ENCODE measurements around the gene EXOC6. TPM values are rescaled to one million over a fixed set of nuclear protein-coding genes. Genes with fewer than 3 reads are reported as not detected.
"Not testable (repeated sequence)": the region's sequence is repeated elsewhere in the genome, so short reads cannot be mapped to it uniquely, and the experiment has no call there.

The EXOC6 gene
- total RNA-seq, 2 donors from 2014 or later = 10.5 to 14.8 TPM

DNA sequence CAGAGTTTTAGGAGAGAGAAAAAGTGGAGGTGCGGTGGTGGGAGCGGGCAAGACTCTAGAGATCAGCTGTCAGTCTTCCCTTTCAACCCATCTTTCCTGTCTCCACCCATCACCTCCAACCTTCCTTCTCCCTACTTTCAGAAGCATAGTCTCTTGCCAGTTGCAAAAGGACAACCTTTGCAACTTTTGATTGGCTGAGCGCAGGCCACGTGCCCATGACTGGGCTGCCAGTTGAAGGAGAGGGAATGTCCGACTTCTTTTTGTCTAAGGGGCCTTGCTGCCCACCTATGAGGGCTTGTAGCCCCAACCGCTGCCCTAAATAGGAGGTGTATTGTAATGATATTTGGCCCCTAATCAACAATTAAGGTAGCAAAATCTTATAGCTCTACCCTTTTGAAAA lies 238.0 kb downstream of the EXOC6 start:
- no peak for DNase-seq
- no peak overlapping the region for H3K4me3 Mint-ChIP-seq
- no peaks in the 10 kb centered on the region for H3K9me3 ChIP-seq (ENCODE audit: control insufficient read depth, low read length, poor library complexity, severe bottlenecking)
- peaks cover 11% of the 10 kb centered on the region for H3K4me1 Mint-ChIP-seq
- peaks cover 33% of the 10 kb centered on the region for H3K27me3 Mint-ChIP-seq
- no peak overlapping the region for H3K27ac Mint-ChIP-seq
- ATAC-seq = no peak
- peaks cover 5% of the 10 kb centered on the region for H3K36me3 Mint-ChIP-seq (ENCODE audit: low read depth)

DNA sequence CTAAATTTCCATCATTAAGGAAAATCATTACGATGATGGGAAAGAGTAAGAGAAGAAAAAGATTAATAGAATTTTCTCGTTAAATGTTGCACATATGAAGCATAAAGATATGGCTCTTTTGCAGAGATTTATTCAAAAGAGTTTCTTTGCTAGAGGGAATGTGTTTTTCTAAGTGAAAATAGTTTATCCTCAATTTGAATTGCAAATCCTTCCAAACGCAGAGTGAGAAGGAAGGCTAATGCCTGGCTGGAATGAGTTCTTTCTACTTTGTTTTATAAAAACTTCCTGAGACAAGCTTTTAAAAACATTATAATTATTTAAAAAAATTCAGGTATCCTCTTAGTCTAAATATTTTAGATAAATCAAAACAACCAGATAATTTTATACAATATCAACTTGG lies 239.5 kb downstream of the EXOC6 start:
- no peaks in the 10 kb centered on the region for H3K9me3 ChIP-seq (ENCODE audit: control insufficient read depth, low read length, poor library complexity, severe bottlenecking)
- no peak for ATAC-seq
- H3K4me1 Mint-ChIP-seq = peaks cover 10% of the 10 kb centered on the region
- no peak overlapping the region for H3K27ac Mint-ChIP-seq
- peaks cover 27% of the 10 kb centered on the region for H3K27me3 Mint-ChIP-seq
- H3K36me3 Mint-ChIP-seq (ENCODE audit: low read depth) = peaks cover 5% of the 10 kb centered on the region
- no peak for DNase-seq
- no peak overlapping the region for H3K4me3 Mint-ChIP-seq

DNA sequence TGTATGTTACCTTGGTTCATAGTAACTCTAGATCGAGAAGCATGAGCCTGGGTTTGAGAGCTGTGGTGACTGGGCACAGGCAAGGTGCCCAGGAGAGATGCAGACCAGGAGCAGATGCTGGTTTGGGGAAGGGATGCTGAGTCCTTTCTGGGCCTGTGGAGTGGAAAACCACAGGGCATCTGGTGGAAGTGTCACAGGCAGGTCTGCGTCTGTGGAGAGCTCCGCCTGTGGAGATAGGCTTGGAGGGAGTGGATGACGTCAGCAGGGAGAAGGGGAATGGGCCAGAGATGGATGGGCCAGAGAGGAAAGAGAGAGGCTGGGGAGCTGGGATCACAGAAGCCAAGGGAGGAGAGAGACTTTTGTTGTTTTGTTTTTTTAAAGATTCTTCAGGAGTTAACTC lies 240.1 kb downstream of the EXOC6 start:
- Mint-ChIP-seq H3K4me1 (peaks cover 10% of the 10 kb centered on the region), H3K27ac (no peak overlapping the region), H3K36me3 (ENCODE audit: low read depth) (peaks cover 5% of the 10 kb centered on the region), H3K4me3 (no peak overlapping the region), H3K27me3 (peaks cover 27% of the 10 kb centered on the region)
- DNase-seq (no peak), ATAC-seq (no peak)
- H3K9me3 ChIP-seq (ENCODE audit: control insufficient read depth, low read length, poor library complexity, severe bottlenecking) = no peaks in the 10 kb centered on the region

DNA sequence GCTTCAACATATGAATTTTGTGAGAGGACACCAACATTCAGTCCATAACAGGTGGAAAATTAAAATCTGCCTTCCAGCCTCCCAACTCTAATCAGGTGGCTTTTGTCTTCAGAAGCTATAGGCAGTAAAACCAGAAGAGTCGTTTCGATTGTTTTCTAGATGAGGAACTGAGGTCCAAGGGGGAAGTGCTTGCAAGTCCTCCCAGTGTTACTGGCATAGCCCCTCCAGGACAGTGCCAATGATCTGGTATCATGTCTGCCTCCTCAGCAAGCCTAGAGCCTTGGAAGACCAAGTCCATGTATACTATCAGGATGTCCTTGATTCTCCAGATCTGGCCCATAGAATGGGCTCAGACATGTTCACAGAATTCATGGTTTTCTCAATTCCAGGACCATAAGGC lies 242.3 kb downstream of the EXOC6 start:
- Mint-ChIP-seq H3K4me1 (peaks cover 10% of the 10 kb centered on the region), H3K27me3 (peaks cover 27% of the 10 kb centered on the region), H3K27ac (no peak overlapping the region), H3K36me3 (ENCODE audit: low read depth) (peaks cover 5% of the 10 kb centered on the region), H3K4me3 (no peak overlapping the region)
- DNase-seq (no peak), ATAC-seq (no peak)
- H3K9me3 ChIP-seq (ENCODE audit: control insufficient read depth, low read length, poor library complexity, severe bottlenecking) = no peaks in the 10 kb centered on the region

DNA sequence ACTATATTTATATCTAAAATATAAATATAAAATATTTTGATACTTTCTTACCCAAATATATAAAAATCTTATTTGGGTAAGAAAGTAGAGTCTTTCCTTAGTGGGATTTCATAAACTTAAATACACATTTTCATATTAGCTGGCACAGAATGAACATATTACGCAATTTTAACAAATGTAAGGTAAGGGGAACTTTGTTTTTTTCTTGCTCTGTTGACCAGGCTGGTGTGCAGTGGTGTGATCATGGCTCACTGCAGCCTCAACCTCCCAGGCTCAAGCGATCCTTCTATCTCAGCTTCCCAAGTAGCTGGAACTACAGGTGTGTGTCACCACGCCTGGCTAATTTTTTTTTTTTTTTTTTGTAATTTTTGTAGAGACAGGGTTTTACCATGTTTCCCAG lies 243.6 kb downstream of the EXOC6 start:
- H3K27me3 Mint-ChIP-seq = peaks cover 27% of the 10 kb centered on the region
- H3K36me3 Mint-ChIP-seq (ENCODE audit: low read depth) = peaks cover 5% of the 10 kb centered on the region
- H3K4me3 Mint-ChIP-seq = no peak overlapping the region
- no peaks in the 10 kb centered on the region for H3K9me3 ChIP-seq (ENCODE audit: control insufficient read depth, low read length, poor library complexity, severe bottlenecking)
- no peak for ATAC-seq
- no peak for DNase-seq
- H3K27ac Mint-ChIP-seq = no peak overlapping the region
- peaks cover 7% of the 10 kb centered on the region for H3K4me1 Mint-ChIP-seq

DNA sequence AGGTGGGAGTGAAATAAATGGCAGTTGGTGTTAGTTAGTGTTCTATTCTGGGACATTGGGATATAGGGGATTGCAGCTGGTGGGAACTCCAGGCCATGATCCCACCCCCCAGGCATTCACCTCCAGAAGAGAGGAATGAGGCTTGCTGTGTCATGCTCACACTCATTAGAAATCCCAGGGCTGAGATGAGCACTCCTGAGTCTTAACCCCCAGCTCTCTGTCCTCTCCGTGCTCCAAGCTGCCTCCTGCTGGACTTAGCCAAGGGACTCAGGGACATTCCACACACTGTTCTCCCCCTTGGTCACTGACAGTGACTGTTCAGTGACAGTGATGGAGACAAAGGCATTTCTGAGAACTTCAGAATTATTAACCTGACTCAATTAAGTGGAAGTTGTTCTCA lies 246.9 kb downstream of the EXOC6 start:
- no peaks in the 10 kb centered on the region for H3K9me3 ChIP-seq (ENCODE audit: control insufficient read depth, low read length, poor library complexity, severe bottlenecking)
- H3K27me3 Mint-ChIP-seq = peaks cover 7% of the 10 kb centered on the region
- no peaks in the 10 kb centered on the region for H3K36me3 Mint-ChIP-seq (ENCODE audit: low read depth)
- H3K4me3 Mint-ChIP-seq = no peak overlapping the region
- no peak overlapping the region for H3K27ac Mint-ChIP-seq
- no peak for DNase-seq
- no peak for ATAC-seq
- peaks cover 4% of the 10 kb centered on the region for H3K4me1 Mint-ChIP-seq

DNA sequence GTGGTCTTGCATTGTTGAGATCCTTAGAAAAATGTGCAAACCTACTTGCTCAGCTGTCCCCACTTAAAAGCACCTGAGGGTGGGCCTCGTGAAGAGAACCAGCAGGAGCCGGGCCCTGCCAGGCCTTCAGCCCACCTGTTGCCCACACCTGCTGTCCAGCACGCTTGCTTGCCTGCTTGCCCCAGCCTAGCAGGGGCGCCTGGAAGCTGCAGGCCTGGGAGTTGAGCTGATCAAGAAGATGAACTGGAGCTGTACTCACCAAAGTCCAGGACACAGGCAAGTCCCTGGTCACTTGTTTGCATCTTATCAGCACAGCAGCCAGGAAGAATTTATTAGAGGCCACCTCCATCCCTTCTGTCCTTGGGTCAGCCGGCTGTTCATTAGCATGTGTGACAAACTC lies 248.6 kb downstream of the EXOC6 start:
- ATAC-seq = no peak

DNA sequence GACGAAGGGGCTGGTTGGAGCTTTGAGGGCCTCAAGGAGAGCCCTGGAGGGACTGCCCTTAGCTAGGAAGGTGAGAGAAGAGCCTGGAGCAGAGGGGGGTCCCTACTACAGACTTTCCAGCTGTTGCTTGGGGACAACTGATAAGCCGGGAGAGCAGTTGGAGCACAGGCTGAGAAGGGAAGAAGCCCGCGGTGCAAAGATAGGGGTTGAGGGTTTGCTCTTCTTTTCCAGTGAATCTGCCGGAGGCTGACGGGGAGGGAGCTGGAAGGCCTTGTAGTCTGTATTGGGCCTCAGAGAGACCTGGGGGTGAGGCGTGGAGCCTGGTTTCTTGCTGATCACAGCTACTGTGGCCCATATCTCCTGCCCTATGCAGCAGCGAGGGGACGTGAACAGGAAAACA lies 249.1 kb downstream of the EXOC6 start:
- Mint-ChIP-seq H3K4me3 (no peak overlapping the region), H3K27ac (no peak overlapping the region), H3K36me3 (ENCODE audit: low read depth) (no peaks in the 10 kb centered on the region), H3K27me3 (no peaks in the 10 kb centered on the region), H3K4me1 (peaks cover 4% of the 10 kb centered on the region)
- H3K9me3 ChIP-seq (ENCODE audit: control insufficient read depth, low read length, poor library complexity, severe bottlenecking) = no peaks in the 10 kb centered on the region
- DNase-seq (no peak), ATAC-seq (no peak)

More for the DNA sequence above, 248.6 kb downstream of the EXOC6 start:
- H3K36me3 Mint-ChIP-seq (ENCODE audit: low read depth) = no peaks in the 10 kb centered on the region
- H3K9me3 ChIP-seq (ENCODE audit: control insufficient read depth, low read length, poor library complexity, severe bottlenecking) = no peaks in the 10 kb centered on the region
- DNase-seq = no peak
- no peaks in the 10 kb centered on the region for H3K27me3 Mint-ChIP-seq
- H3K4me1 Mint-ChIP-seq = peaks cover 4% of the 10 kb centered on the region
- no peak overlapping the region for H3K4me3 Mint-ChIP-seq
- H3K27ac Mint-ChIP-seq = no peak overlapping the region

DNA sequence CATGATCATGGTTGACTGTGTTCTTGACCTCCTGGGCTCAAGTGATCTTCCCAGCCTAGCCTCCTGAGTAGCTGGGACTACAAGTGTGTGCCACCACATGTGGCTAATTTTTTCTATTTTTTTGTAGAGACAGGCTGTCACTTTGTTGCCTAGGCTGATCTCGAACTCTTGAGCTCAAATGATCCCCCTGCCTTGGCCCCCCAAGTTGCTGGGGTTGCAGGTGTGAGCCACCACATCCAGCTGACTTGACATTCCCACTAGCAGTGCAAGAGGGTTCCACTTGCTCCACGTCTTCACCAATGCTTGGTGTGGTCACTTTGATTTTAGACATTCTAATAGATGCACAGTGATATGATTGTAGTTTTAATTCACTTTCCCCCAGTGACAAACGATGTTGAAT lies 250.5 kb downstream of the EXOC6 start:
- H3K4me1 Mint-ChIP-seq = peaks cover 2% of the 10 kb centered on the region
- no peak overlapping the region for H3K27ac Mint-ChIP-seq
- H3K4me3 Mint-ChIP-seq = no peak overlapping the region
- no peaks in the 10 kb centered on the region for H3K9me3 ChIP-seq (ENCODE audit: control insufficient read depth, low read length, poor library complexity, severe bottlenecking)
- no peak for ATAC-seq
- no peak for DNase-seq
- H3K27me3 Mint-ChIP-seq = no peaks in the 10 kb centered on the region
- H3K36me3 Mint-ChIP-seq (ENCODE audit: low read depth) = no peaks in the 10 kb centered on the region

DNA sequence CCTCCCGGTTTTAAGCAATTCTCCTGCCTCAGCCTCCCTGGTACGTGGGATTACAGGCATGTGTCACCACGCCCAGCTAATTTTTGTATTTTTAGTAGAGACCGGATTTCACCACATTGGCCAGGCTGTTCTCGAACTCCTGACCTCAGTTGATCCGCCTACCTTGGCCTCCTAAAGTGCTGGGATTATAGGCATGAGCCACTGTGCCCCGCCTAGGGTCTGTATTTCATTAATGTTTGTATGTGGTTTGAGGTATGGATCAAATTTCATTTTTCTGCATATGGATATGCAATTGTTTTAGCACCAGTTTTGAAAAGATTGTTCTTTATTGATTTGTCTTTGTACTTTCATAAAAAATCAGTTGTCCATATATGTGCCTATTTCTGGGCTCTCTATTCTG lies 251.3 kb downstream of the EXOC6 start:
- H3K36me3 Mint-ChIP-seq (ENCODE audit: low read depth) = no peaks in the 10 kb centered on the region
- ATAC-seq (no peak), DNase-seq (no peak)
- H3K4me3 Mint-ChIP-seq = no peak overlapping the region
- H3K4me1 Mint-ChIP-seq = peaks cover 2% of the 10 kb centered on the region
- no peaks in the 10 kb centered on the region for H3K27me3 Mint-ChIP-seq
- no peak overlapping the region for H3K27ac Mint-ChIP-seq
- no peaks in the 10 kb centered on the region for H3K9me3 ChIP-seq (ENCODE audit: control insufficient read depth, low read length, poor library complexity, severe bottlenecking)

DNA sequence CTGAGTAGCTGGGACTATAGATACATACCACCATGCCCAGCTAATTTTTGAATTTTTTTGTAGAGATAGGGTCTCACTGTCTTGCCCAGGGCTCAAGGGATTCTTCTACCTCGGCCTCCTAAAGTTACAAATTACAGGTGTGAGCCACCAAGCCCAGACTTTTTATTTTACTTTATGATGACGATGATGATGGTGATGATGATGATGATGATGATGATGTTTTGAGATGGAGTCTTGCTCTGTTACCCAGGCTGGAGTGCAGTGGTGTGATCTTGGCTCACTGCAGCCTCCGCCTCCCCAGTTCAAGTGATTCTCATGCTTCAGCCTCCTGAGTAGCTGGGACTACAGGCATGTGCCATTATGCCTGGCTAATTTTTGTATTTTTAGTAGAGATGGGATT lies 252.8 kb downstream of the EXOC6 start:
- not testable (repeated sequence) for ATAC-seq; H3K36me3 Mint-ChIP-seq (ENCODE audit: low read depth); H3K27ac Mint-ChIP-seq; H3K4me1 Mint-ChIP-seq; H3K4me3 Mint-ChIP-seq; H3K9me3 ChIP-seq (ENCODE audit: control insufficient read depth, low read length, poor library complexity, severe bottlenecking); DNase-seq; H3K27me3 Mint-ChIP-seq

DNA sequence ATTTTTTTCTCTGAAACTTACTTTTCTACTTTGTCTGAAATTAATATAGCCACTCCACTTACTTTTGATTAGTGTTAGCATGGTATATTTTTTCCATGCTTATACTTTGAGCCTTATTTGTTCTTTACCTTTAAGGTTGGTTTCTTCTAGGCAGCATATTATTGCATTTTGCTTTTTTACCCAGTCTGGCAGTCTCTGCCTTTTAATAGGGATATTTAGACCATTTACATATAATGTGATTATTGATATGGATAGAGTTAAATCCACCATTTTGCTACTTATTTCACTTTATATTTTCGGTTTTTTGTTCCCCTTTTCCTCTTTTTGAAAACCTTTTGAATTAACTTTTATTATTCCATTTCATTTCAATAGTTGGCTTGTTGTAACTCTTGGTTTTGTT lies 255.6 kb downstream of the EXOC6 start:
- H3K9me3 ChIP-seq (ENCODE audit: control insufficient read depth, low read length, poor library complexity, severe bottlenecking) = no peaks in the 10 kb centered on the region
- ATAC-seq = no peak
- Mint-ChIP-seq H3K4me3 (no peak overlapping the region), H3K4me1 (no peaks in the 10 kb centered on the region), H3K27ac (no peak overlapping the region), H3K27me3 (no peaks in the 10 kb centered on the region), H3K36me3 (ENCODE audit: low read depth) (no peaks in the 10 kb centered on the region)
- no peak for DNase-seq

DNA sequence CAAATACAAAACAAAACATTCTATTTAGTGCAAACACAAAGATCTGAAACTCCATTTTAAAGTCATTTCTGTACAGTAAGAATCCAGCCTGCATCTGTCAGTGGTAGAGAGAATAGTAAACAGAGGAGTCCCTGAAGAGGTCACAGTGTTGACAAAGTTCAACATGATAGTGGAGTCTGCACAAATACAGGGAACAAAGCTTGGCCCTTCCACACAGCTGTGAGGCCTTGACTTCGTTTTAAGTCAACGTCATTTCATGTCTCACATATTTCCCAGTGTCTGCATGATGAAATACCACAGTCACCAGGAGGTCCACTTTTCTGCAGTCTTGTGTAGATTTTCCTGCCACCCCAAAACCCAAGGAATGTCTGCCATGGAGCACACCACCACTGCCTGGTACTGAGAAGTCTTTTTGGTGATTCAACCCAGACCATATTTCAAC lies 258.3 kb downstream of the EXOC6 start:
- Mint-ChIP-seq H3K36me3 (ENCODE audit: low read depth) (no peaks in the 10 kb centered on the region), H3K27ac (no peak overlapping the region), H3K4me3 (no peak overlapping the region), H3K4me1 (no peaks in the 10 kb centered on the region), H3K27me3 (no peaks in the 10 kb centered on the region)
- H3K9me3 ChIP-seq (ENCODE audit: control insufficient read depth, low read length, poor library complexity, severe bottlenecking) = no peaks in the 10 kb centered on the region
- ATAC-seq = no peak
- no peak for DNase-seq

Data from T-helper 17 cell (primary cell).